ENCODE data around the gene PAX5.

The PAX5 gene

DNA sequence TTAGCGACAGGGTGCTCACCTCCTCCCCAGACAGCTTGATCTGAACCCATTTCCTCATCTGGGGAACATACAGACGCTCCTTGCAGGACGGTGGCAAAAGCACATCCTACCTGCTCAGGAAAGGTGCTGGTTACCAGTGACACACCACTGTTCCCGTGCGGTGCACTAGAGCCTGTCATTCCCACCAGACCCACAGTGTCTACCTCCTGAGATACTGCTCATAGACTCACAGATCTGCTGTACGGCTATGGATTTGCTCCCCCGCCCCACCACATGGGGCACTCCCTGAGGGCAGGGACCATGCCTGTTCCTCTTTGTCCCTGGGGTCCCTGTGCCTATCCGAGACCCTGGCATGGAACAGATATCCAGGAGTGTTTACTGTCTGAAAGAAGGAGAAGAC is 208.9 kb downstream of the PAX5 start:
- DNase-seq = no peak

DNA sequence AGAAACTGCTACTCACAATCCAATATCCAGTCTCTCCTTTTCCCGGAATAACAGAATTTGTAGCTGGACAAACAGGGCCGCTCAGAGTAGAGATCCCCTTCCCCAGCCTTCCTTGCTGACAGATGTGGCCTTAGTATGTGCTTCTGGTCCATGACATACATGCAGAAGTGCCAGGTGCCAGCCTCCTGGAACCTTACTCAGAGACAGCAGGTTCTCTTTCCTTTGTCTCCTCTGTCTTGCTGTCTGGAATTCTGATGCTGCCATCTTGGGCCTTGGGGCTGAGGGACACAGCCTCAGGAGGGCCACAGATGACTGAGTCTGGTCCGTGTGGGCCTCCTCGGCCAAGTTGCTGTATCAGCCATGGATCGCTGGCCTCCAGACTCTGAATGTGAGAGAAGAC is 210.1 kb downstream of the PAX5 start:
- no peak for DNase-seq

DNA sequence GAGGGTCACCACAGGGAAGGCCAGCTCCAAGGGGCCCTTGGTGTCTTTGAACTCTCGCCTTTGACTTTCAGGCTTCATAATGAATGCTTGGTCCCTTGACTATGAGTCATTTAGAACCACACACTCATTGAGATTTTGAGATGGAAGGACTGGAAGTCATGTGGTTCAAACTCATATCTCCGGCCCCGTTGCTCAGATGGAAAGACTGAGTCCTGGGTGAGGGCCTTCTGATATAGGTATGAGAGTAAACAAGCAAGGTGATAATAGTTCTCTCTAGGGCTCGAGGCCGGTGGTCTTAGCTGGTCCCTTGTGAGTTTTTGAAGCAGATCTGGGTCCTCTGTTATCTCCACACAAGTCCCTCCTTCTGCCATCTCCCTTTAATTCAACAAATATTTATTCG is 210.6 kb downstream of the PAX5 start:
- no peak for DNase-seq

DNA sequence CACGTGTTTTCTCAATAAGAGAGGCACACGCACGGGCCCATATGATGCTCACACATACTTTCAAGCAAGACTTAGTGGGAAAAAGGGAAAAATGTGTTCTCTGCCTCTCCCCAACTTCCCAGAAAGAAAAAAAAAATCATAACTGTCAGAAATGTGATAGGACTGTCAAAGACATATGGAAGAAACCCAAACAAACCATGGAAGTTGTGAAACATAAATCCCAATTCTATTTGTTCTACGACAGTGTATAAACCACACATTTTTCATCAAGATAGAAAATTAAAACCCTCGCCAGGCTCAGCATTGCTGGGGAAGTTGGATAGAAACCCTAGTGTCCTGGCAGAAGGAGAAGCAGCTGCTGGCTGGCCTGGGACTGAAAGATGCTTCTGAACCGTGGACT is 211.9 kb downstream of the PAX5 start:
- no peak for DNase-seq

DNA sequence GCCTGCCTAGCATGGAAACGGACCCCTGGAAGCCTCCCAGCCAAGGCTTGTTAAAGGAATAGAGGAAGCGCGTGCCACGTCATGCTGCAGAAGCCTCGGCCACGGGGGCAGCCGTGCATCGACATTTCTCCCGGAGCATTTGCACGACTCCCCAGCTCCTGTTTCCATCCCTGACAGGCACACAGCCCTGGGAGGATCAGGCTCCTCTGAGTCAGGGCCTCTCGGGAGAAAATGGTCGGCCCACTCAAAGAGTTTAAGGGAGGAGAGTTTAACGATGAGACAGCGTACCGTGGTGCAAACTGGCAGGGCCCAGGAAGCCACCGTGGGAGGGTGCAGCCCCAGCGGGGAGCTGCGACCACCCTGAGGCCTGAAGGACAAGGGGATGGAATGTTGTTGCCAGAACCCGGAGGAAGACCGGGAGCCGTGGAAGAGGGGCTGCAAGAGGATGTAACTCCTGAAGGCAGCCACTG is 213.6 kb downstream of the PAX5 start:
- DNase-seq = no peak

DNA sequence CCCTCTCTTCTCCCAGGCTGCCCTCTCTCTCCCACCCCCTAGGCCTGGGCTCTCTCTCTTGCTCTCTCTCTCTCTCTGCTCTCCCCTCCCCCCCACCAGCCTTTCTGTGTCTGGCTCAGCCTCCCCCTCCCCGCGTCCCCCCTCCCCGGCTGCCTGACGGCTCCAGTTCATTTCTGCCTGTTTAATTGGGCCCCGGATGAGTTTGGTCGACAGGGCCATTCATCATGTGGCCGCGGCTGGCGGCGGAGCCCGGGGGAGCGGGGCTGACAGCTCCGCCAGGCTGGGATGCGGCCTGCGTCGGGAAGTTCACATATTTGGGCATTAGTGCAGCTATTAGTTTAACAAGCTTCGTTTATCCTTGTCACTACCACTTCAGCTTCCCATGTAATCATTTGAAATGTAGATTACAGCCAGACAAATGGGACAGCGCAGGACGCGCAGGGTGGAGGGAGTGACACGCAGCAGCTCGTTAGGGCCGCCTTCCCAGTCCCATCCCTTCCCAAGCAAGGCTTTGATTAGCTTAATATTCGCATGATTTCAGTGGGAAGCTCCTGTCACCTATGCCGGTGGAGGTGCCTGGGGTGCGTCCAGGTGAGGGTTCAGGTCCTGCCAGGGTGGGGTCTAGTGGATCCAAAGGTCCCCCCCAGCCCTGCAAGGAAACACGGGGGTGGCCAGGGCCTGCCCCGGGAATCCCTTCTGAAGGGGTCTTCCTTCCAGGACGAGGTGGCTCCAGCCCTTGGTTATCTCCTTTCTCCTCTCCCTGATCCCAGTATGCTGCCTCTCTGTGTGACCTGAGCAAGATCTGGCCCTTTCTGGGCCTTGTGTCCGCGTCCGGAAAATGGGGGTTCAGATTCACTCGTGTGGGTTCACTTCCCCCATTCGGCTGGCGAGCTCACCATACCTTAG is 214.8 kb downstream of the PAX5 start:
- DNase-seq = no peak

DNA sequence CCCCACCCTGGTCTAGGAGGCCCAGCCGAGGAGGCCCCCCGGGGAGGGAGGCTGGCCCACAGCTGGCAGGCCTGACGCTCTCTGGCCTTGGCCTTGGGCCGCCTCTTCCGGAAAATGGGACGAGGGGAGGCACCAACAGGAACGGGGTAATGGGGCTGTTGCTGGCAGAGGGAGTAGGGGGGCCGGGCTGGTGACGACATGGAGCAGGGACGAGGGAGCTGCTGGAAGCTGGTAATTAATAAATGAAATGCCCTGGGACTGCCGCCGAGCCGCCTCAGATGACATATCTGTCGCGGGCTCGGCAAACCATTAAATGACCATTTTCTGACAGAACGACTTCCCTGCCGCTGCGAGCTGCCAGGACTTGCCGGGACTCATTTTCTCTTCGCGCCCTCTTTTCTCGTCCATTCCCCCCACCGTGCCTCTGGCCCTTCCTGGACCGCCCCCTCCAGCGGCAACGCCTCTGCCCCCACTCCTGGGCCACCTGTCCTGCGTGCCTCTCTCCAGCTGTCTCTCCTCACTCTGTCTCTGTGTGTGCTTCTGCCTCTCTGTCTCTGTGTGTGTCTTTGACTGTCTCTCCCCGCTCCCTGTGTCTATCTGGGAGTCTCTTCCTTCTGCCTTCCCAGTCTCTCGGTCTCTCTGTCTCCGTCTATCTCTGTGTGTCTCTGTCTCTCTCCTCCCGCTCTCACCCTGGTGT is 215.7 kb downstream of the PAX5 start:
- DNase-seq = no peak

DNA sequence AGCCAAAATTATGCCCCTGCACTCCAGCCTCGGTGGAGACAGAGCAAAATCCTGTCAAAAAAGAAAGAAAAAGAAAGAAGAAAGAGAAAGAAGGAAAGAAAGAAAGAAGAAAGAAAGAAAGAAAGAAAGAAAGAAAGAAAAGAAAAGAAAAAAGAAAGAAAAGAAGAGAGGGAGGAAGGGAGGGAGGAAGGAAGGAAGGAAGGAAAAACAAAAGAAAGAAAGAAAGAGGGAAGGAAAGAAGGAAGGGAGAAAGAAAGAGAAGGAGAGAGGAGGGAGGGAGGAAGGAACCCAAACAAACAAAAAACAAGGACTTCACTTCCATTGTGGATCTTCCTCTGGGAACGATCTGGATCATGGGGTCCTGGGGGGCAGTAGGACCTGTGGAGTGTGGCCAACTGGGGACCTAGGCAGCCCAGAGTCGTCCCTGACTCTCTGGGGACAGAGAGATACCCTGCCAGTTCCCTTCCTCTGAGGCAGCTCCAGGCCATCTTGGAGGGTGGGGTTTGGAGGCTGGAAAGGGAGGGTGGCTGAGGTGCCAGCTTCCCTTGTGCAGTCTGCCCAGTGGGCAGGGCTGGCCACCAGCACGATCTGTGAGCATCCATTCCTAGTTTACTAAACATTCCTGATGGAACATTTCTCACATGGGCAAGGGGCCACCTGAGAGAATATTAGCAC is 216.8 kb downstream of the PAX5 start:
- no peak for DNase-seq

DNA sequence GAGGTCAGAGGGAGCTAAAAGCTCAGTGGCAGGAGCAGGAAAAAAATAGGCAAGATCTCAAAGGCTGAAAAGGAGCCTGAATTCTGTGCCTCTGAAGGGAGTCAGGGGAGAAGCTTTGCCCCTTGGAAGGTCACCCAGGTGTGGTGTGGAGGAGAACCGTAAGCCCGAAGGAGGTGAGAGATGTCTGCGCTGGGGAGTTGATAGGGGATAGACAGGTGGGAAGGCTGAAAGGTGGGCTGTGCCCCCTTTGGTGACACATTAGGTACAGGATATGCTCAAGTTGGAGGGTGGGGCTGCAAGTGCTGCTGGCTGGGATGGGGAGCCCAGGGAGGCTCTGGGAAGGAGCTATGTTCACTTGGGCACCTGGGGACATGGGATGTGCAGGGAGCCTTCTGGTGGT is 217.7 kb downstream of the PAX5 start:
- DNase-seq = no peak

DNA sequence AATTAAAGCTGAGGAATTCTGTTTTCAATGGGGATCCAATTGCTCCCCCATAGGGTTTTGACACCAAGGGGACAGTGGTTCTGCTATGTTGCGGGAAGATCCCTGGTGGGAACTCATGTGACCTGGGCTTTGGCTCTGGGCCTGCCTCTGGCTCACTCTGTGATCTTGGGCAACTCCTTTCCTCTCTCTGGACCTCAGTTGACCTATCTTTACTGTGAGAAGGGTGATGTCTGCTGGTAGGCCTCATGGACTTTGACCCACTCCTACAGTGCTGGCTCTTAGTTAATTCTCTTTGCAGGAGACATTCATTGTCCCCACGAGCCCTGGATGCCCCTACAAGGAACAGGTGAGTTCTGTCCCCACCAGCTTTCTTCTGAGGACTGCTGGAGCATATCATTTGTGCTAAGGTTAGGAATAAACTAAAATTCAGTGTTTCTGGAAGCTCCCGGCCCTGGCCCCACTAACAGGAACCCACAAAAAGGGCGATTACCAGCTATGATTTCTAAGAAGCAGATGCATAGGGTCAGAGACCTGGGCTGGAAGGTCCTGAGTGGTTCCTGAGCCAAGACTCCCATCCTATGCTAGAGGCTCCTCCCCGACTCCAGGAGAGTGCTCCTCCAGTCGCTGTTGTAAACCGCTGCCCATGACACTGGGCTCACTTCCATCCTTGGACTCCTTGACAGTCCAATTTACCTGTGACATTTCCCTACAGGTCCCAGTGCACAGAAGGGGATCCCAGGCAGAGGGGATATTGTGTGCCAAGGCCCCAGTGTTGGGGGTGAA is 218.3 kb downstream of the PAX5 start:
- DNase-seq = no peak

DNA sequence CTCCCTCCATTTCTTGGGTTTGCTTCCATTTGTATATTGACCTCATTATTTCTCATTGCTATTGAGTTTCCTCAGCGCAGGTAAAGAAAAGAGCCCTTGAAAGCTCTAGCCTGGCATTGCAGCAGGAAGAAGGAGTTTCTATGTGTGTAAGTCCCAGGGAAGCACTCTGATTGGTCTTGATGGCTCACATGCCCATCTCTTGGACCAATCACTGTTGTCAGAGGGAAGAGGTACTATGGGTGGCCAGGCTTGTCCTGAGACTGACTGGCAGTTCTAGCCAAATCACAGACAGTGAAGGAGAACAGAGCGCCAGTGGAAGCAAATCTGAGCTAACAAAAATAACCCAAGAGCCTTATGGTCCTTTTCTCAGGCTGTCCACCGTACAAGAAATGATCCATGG is 219.0 kb downstream of the PAX5 start:
- no peak for DNase-seq

DNA sequence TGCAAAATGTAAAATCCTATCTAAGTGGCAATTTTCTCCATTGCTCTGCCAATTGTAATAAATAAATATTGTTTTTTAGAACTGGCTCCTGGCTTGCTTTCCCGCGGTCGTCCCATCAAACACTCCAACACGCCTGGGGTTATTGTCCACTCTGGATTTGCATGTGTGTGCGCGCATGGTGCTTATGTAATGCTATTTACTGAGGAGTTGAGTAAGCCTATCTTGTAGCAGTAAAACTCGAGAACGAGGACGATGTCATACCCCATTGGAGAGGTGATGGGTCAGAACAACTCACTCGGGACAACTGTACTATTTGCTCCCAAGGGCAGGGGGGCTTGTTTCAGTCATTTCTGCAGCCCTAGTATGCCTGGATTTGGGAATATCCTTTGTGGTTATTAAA is 220.9 kb downstream of the PAX5 start:
- no peak for DNase-seq

DNA sequence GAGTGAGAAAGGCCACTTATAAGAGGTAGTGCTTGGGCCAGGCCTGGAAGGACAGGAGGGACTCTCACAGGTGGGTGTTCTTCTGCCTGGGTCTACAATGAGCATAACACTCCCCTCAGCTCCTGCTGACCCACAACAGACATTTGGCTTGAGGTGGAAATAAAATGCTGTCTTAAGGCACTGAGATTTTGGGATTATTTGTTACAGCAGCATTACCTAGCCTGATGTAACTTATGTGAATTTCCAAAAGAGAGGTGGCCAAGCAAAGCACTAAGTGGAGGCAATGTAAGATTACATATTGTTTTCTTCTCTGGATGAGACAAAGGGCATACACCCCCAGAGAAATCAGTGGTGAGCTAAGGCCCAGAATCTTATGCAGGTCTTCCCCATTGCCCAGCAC is 221.5 kb downstream of the PAX5 start:
- DNase-seq = no peak

DNA sequence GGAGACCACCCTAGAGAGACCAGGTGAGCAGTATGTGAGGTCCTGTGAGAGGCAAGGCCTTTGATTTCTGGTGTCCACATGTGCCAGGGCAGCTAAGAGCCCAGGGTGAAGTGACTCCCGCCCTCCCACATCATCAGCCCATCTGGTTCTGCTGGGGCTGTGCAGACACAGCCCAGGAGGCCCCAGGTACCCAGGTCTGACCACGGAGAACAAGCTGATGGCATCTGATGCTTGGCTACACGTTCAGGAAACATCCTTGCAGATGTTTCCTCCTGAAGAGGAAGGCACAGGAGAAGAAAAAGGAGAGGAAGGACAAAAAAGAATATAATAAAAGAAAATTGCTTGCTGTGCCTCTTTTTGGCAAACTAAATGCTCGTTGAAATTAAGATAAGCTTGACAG is 225.8 kb downstream of the PAX5 start:
- DNase-seq = no peak

DNA sequence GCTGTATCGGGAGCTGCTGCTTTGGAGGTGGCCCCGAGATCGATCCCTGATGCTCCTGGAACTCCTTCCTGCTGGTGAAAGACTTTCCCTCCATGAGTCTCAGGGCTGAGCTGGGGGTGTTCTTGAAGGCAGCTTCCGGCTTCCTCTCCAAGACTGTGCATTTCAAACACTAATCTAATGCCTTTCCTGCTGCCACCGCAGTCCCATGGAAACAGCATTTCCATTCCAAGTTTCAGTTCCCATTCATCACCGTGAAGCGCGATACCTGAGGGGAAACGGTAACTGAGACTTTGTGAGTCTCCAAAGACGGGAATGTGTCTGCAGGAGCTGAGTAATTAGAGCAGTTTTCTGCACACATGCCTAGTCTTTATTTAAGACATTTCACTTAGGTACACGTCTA is 230.1 kb downstream of the PAX5 start:
- DNase-seq = no peak

DNA sequence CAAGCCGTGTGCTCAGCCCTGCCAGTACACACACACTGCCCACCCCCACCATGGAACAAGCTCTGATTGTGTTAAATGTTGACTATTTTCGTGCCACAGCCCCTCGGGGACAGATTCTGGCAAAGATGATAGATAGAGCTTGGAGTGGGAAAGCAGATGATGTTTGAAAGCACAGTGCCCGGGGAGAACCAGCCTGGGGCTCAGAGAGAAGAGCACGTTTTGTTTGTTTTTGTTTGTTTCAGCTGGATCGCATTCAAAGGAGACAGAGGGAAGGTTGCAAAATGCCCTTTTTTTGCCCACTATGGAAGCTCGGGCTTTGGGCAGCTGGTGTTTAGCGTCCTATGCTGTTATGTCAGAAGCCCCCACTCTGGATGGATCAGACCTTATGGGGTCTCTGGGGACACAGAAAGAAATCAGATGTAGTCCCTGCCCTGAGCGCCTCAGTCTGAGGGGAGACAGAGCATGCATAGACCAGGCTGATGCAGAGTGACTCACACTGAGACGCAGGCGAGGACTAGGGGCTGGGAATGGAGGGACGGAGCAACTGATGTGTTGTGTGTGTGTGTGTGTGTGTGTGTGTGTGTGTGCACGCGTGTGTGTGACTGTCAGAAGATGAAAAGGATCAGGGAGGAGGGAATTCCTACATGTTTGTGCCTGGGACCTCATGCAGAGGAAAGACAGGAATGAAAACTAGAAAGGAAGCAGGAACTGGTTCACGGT is 231.7 kb downstream of the PAX5 start:
- peak; percentile 55 for DNase-seq

DNA sequence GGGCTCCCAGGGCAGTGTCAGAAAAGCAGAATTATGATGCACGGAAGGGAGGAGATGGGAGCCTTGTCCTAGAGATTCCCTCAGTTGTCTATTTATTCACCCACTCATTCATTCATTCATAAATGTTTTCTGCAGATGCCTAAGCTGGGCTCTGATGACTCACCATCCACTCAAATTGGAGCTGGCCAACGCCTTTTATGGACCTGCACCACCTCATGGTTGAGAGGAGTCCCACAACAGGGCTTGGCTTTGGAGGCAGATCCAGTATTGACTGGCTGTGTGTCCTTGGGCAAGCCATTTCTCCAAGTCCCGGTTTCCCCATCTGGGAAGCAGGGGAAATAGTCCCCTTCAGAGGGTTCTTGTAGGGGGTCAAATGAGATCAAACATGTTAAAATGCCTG is 233.6 kb downstream of the PAX5 start:
- DNase-seq = no peak

DNA sequence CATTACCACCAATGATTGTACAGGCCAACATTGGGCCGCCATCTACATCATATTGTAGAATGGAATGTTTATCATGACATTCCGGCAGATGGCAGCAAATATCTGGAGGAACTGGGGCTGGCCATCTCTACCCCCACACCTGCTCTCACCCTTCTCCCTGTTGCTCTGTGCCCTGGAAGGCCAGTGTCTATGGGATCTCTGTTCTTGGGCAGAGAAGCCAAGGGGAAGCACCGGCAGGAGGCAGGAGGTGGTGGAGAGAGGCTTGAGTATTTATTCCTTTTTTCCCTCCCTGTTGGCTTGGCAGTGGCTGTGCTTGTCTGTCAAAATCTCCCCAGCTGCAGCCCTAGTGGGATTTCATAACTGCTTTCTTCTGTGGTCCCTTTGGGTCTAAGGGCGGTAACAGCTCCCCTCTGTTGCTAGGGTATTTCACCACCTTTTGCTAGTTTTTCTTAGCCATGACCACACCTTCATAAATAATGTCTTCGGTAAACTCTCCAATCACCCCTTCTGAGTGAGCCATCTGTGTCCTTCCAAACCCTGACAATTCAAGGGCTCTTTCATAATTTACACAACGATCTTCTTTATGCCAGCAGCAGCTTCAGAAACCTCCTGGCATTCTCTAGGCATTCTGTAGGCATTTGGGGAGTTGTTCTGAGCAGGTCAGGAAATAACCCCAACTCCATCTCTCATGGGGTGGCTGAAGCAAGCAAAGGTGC is 235.6 kb downstream of the PAX5 start:
- no peak for DNase-seq

DNA sequence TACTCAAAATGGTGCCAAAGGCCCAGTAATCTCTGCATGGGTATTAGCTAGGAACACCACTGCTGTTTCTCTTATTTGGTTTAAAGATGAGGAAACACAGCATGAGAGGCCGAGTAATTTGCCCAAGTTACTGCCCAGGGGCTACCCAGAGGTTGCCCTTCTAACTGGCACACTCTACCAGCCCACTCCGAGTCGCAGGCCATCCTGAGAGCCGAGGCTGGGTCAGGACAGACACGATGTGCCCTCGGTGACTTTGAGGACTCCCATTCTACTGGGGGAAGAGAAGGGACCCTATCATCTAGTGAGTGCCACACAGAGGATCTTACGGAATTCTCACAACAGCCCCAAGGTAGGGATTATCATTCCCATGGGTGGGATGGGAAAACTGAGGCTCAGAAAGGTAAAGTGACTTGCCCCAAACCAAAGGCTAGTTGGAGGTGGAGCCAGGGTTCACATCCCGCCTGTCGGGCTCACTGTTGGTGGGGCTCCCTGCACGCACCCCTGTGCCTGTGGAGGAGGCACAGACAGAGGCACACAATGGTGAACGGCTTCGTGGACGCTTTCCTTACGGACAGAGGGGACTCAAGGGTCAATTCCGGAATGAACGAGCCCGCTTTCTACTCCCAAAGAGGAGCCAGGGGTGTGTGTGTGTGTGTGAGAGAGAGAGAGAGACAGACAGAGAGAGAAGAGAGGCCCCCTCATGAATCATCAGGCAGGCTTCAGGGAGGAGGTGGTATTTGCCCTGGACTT is 236.4 kb downstream of the PAX5 start:
- no peak for DNase-seq

DNA sequence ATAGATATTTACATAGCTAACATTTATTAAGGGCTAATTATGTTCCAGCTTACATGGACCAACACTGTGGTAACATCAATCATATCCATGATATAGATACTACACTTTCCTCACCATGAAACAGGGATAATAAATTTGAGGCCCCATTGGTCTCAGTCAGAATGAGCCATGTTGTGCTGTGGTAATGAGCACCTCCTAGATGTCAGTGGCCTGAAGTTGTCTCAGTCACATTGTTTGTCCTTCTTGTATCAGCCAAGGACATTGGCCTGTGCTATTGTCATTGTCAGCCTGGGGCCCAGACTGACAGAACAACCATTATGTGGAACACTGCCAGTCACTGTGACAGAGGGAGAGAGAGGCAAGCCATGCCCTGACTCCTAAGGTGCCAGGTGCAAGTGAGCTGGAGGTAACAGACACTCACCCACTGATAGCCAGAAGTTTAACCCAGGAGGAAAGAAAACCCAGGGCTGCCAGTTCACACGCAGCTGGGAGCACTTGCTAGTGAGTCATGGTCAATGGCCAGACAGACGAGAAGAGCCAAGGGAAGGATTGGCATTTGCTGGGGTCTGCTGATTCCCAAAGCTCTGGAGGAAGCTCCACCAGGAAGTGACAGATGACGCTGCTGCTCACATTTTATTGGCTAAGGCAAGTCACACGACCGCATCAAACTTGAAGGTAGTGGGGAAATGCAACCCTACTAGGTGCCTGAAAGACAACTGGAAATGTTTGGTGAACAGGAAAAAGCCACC is 237.2 kb downstream of the PAX5 start:
- DNase-seq = no peak
